Measurements from ENCODE around the gene SNF8. TPM values are rescaled to one million over a fixed set of nuclear protein-coding genes. Genes with fewer than 3 reads are reported as not detected.

The SNF8 gene
- total and polyA plus RNA-seq, 12 donors = 90.0 to 196 (median 106) TPM

DNA sequence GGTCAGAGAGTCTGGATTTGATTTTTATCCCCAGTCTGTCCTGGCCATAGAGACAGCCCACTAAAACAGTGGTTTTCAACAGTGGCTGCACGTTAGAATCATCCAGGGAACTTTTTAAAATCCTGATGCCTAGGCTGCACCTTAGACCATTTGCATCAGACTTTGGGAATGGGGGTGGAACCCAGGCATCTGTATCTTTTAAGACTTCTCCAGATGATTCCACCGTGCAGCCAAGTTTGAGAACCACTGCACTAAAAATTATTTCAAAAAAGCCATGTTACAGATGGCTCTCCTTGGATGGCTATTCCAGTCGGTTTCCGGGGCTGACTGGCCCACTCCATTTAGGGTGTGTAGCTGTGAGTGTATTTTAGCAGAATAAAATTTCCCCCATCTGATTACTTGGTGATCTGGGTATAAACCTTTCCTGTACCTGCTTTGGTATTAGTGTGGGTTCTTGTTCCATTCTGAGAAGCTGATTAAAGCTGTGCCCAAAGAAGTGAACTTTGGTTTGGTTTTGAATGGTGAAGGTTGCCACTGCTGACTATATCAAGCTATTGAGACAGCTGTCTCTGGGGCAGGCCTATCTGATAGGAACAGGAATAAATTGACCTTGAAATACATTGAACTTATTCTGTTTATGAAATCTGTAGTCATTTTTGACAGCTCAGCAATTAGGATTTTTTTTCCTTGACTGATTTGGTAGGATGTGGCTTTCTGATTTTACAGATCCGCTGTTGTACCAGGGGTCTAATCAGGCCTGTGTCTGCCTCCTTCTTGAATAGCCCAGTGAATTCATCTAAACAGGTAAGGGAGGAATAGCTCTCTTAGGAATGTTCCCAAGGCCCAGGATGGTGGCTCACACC, 50.8 kb downstream of the SNF8 start:
- Histone ChIP-seq H3K4me3 (peak overlapping the region; percentile 70 to 91 (median 77)), H3K9me3 (no peaks in the 10 kb centered on the region), H3K27ac (peak overlapping the region in 9 of 10 donors; percentile 82 to 93 (median 88)), H3K4me1 (peaks cover 0 to 29% (median 24%) of the 10 kb centered on the region in 9 donors), H3K36me3 (peaks cover 0 to 45% (median 26%) of the 10 kb centered on the region in 9 donors), H3K27me3 (no peaks in the 10 kb centered on the region)
- WGBS, 2 donors = 55 to 58% methylated on average over 5 of the region's 5 CpGs
- intact Hi-C loops (cut with DNase I) = loop anchor here in 5 of 10 donors (1.0 to 10.0 kb wide), 4 partner anchors 14 to 141 kb away; partner anchors contain the start of genes UBE2Z (in 4 of the 5) and SNF8 (in 1 of the 5)
- ATAC-seq = no peak
- TF ChIP-seq, protein P1, sequence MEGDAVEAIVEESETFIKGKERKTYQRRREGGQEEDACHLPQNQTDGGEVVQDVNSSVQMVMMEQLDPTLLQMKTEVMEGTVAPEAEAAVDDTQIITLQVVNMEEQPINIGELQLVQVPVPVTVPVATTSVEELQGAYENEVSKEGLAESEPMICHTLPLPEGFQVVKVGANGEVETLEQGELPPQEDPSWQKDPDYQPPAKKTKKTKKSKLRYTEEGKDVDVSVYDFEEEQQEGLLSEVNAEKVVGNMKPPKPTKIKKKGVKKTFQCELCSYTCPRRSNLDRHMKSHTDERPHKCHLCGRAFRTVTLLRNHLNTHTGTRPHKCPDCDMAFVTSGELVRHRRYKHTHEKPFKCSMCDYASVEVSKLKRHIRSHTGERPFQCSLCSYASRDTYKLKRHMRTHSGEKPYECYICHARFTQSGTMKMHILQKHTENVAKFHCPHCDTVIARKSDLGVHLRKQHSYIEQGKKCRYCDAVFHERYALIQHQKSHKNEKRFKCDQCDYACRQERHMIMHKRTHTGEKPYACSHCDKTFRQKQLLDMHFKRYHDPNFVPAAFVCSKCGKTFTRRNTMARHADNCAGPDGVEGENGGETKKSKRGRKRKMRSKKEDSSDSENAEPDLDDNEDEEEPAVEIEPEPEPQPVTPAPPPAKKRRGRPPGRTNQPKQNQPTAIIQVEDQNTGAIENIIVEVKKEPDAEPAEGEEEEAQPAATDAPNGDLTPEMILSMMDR (IDR thresholded peaks at IDR 0.05) = no peak
- DNase-seq = no peak

DNA sequence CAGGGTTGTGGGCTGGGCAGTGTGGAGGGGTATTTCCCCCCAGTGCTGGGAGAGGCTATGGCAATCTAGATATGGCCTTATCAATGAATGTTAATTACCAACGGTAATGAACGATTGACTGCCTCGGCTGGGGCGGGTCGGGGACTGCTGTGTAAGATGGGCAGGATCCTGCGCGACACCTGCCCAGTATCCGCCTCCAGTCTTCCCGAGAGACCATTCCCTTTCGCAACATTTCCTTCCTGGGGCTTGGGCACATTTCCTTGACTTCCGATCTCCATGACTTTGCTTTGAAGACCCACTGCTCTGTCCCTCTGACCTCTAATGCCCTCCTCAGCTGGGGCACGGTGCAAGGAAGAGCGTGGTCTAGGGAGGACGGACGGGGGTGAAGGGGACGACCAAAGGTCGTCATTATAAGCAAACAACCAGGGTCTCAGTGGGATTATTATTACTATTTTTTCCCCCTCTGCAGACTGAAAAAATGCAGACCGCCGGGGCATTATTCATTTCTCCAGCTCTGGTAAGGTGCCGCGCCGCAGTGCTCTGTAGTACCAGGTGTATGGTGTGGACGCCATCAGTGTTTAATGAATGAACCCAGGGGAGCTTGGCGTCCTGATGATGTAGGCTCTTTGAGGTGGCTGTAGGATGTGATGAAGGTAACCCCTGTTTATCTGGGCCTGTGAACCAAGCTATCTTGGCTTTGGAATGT, 51.5 kb downstream of the SNF8 start:
- Histone ChIP-seq H3K4me3 (peak overlapping the region; percentile 70 to 91 (median 77)), H3K27ac (peak overlapping the region; percentile 57 to 93 (median 88)), H3K9me3 (no peaks in the 10 kb centered on the region), H3K27me3 (no peaks in the 10 kb centered on the region), H3K4me1 (peaks cover 0 to 29% (median 24%) of the 10 kb centered on the region in 9 donors), H3K36me3 (peaks cover 0 to 40% (median 22%) of the 10 kb centered on the region in 9 donors)
- DNase-seq (peak in 1 of 2 donors; percentile 25), ATAC-seq (peak in 2 of 8 donors; percentile 3 to 27)
- intact Hi-C loops (cut with DNase I) = loop anchor here in 5 of 10 donors (1.0 to 10.0 kb wide), 4 partner anchors 15 to 142 kb away; partner anchors contain the start of genes UBE2Z (in 4 of the 5) and SNF8 (in 1 of the 5)
- WGBS, 2 donors = 1% methylated on average over 24 of the region's 24 CpGs
- TF ChIP-seq, protein P1 (IDR thresholded peaks at IDR 0.05) = no peak

DNA sequence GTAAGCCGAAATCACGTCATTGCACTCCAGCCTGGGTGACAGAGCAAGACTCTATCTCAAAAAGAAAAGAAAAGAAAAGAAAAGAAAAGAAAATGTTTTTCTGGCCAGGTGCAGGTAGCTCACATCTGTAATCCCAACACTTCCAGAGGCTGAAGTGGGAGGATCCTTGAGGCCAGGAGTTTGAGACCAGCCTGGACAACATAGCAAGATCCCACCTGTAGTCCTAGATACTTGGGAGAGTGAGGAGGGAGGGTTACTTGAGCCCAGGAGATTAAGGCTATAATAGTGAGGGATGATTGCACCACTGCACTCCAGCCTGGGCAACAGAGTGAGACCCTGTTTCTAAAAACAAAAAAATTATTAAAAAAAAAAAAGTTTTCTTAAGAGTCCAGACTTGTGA, 54.6 kb downstream of the SNF8 start:
- WGBS, 2 donors = 93 to 100% methylated on average over 2 of the region's 2 CpGs

More for the DNA sequence above, 54.6 kb downstream of the SNF8 start:
- intact Hi-C loops (cut with DNase I) = loop anchor here in 2 of 10 donors (5.0 to 10.0 kb wide), 2 partner anchors 52 to 145 kb away; partner anchors contain the start of gene SNF8 (in 1 of the 2)
- DNase-seq (no peak), ATAC-seq (no peak)
- Histone ChIP-seq H3K36me3 (peaks cover 0 to 10% (median 5%) of the 10 kb centered on the region in 9 donors), H3K27me3 (no peaks in the 10 kb centered on the region), H3K9me3 (no peaks in the 10 kb centered on the region), H3K27ac (no peak overlapping the region), H3K4me1 (peaks cover 0 to 31% (median 25%) of the 10 kb centered on the region in 9 donors), H3K4me3 (no peak overlapping the region)
- TF ChIP-seq, protein P1 (IDR thresholded peaks at IDR 0.05) = no peak
